Measurements from ENCODE around the gene UGT1A5. TPM values are rescaled to one million over a fixed set of nuclear protein-coding genes. Genes with fewer than 3 reads are reported as not detected.
A peak's percentile ranks its signal among the peaks of the same experiment; 100 is the strongest.

UGT1A5 gene
- polyA plus RNA-seq (ENCODE audit: insufficient read length), result not detected
- long read RNA-seq, donor 1, result 0 reads
- long read RNA-seq, donor 2, result 0 reads
- long read RNA-seq, donor 3, result 0 reads
- long read RNA-seq, donor 4, result 0 reads
- long read RNA-seq, donor 5, result 0 reads
- long read RNA-seq, donor 6, result 0 reads
- long read RNA-seq, donor 7, result 0 reads
- long read RNA-seq, donor 8, result 0 reads

DNA sequence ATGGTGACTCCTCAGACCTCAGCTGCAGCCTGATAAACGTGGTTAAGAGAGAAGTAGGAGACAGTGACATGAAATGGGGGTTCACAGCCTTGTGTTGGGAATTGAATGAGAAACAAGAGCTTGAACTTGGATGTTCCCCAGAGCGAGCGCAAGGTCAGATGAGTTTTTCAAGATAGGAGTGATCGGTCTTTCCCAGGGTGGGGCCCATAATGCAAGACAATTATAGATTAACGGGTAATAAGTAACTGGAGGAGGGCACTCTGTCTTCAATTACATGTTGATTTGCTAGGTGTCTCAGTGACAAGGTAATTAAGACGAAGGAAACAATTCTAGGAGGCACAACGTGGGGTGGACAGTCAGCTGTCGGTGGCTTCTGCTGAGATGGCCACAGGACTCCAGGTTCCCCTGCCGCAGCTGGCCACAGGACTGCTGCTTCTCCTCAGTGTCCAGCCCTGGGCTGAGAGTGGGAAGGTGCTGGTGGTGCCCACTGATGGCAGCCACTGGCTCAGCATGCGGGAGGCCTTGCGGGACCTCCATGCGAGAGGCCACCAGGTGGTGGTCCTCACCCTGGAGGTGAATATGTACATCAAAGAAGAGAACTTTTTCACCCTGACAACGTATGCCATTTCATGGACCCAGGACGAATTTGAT lies at the start of gene UGT1A5:
Gene UGT1A5, plus strand, starts transcription at position 297 of the 651 bp plus-strand sequence. Its CDS starts 85 bp downstream, at position 382.
- no peak for DNase-seq

GRCh38 chr2:233663911-233664310 lies 48.8 kb upstream of the UGT1A5 start:
- DNase-seq, result no peak

GRCh38 chr2:233668605-233669260 lies 44.0 kb upstream of the UGT1A5 start:
- DNase-seq, result no peak

DNA sequence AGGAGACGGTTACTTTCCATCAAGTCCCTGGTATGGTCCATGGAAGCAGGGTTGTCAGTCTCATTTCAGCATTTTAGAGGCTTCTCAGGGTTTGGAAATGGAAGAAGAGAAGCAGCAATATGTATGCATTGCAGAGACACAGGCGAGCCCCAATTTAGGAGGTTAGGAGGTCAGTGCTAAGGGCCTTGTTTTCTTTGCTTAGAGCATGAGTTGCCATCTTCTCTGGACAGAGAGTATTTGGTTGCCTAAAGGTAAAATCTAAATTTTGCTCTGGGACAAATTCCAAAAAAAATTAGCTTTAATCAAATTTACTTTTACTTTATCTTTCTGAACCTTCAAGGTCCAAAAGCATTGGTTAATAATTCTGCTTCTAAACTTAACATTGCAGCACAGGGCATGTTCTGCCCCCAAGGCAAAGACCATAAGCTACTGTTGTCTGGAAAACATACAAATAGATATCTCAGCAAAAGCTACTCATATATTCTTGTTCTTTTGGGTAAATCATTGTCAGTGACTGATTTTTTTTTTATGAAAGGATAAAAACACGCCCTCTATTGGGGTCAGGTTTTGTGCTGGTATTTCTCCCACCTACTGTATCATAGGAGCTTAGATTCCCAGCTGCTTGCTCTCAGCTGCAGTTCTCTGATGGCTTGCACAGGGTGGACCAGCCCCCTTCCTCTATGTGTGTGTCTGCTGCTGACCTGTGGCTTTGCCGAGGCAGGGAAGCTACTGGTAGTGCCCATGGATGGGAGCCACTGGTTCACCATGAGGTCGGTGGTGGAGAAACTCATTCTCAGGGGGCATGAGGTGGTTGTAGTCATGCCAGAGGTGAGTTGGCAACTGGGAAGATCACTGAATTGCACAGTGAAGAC lies 41.2 kb upstream of the UGT1A5 start, which contains the start of gene UGT1A9:
Gene UGT1A9, plus strand, starts transcription at position 609 of the 872 bp plus-strand sequence. Its CDS starts 37 bp downstream, at position 646.
- no peak for DNase-seq

DNA sequence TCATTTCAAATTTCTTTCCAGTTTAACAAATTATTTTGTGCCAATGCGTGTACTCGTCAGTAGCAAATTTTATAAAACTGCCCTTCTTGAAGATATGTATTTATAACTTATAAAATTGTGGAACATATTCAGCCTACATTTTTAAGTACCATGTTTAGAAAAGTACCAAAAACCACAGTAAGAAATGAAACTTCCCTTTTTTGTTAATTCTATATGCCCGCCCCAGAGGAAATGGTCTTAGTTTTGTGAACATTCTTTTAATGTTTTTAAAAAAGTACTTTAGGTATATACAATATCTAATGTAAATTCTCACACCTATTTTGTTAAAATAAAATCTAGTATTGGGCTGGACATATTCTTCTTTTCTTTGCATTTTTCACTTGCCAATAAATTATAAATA lies 39.8 kb upstream of the UGT1A5 start:
- no peak for DNase-seq

DNA sequence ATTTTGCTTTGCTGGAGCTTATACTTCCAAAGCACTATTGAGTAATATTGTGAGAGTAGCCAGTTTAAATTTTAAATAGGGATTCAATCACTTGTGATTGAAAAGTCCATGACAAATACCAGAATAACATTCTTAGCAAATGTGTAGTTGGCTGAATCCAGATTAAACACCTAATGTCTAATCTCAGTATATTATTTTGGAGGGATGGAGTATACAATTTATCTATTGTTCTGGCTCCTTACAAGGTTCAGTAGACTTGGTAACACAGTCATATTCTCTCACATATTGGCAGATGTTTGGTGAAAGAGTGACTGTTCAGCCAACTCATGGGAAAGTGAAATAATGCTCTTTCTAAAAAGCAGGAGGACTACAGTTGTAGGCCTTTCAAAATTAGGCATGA lies 38.8 kb upstream of the UGT1A5 start:
- no peak for DNase-seq

DNA sequence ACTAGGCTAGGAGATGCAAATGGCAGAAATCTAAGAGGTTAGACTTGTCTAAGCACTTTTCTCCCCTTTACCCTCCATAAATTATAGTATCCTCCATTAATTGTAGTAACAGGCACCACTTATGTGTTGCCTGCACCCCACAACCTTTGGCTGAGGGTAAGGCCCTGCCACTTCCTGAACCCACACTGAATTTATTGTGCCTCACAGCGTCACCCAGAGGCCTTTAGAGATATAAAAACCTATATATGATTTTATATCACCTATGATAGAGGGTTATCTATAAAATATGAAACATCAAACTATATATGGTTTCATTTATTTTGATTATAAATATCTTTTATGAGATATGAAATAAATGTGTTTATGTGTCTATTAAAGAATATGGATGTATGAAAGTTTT lies 38.4 kb upstream of the UGT1A5 start:
- no peak for DNase-seq

DNA sequence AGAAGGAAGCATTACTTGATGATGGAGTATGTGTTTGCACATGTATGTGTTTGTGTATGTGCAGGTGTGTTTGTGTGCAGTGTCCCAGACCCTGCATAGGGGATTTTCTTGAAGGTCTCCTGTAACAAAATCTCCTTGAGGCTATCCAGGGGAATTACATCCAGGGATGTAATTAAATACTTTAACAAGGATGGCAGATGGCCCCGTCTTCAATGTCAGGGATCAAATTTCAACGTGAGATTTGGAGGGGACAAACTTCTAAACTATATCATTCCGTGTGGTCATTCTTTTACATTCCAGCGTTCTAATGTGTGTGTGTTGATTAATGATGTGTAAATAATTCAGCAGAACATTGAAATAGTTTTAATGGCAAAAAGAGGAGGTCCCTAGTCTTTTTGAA lies 37.7 kb upstream of the UGT1A5 start:
- DNase-seq, result peak; percentile 12

DNA sequence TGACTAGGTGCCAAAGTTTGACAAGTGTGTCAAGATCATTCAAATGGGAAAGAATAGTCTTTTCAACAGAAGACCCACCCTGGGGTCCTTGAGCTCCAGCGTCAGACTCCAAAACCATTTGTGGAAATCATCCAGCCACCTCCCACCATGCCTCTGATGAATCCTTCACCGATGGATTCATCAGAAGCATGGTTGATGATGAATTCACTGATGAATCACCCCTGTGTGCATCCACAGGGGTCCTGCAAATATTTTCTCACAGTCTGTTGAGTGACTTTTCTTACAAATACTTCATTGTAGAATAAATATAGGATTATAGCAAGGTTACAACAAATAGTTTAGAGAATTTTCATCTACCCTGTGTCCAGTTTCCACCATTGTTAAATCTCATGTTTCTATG lies 36.7 kb upstream of the UGT1A5 start:
- DNase-seq, result no peak

GRCh38 chr2:233679196-233679595 lies 33.5 kb upstream of the UGT1A5 start:
- no peak for DNase-seq

DNA sequence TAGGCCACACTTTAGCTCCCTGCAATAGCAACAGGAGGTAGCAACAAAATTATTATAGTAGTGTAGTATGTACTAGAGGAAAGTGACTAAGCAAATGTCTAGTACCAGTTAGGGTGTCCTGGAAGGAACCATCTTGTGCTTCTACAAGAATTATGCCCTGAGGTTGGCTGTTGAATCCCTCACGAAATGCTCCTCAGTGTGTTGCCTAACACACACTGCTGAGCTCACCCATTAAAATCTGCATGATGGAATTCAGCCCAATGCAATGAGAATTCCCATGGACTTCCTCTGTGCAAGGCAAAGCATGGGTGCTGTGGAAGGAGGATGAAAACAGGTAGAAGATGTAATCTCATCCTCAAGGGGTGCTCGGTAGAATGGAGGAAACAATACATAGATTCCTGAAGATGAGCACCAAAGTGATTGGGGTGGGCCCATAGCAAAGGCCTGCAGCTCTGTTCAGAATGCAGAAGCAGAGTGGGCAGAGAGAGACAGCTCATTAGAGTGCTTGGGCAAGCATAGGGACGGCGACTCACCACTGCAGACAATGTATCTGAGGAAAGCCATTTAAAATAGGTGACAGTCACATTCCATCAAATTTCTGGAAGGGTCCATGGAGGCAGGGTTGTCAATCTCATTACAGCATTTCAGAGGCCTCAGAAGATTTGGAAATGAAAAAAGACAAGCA lies 32.2 kb upstream of the UGT1A5 start:
- no peak for DNase-seq

DNA sequence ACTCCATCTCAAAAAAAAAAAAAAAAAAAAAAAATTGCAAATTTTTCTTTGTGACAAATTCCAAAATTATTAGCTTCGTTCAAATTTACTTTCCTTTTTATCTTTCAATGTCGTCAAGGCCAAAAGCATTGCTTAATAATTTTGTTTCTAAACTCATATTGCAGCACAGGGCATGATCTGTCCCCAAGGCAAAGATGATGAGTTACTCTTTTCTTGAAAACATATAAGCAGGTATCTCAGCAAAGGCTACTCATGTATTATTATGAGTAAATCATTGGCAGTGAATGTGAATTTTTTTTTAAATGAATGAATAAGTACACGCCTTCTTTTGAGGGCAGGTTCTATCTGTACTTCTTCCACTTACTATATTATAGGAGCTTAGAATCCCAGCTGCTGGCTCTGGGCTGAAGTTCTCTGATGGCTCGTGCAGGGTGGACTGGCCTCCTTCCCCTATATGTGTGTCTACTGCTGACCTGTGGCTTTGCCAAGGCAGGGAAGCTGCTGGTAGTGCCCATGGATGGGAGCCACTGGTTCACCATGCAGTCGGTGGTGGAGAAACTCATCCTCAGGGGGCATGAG lies 31.1 kb upstream of the UGT1A5 start, which contains the start of gene UGT1A7:
Gene UGT1A7, plus strand, starts transcription at position 381 of the 579 bp plus-strand sequence. Its CDS starts 37 bp downstream, at position 418.
- DNase-seq, result no peak

- DNase-seq, result no peak
Measured at GRCh38 chr2:233684640-233685039, 28.1 kb upstream of the UGT1A5 start.

GRCh38 chr2:233686928-233687327 lies 25.8 kb upstream of the UGT1A5 start:
- no peak for DNase-seq

DNA sequence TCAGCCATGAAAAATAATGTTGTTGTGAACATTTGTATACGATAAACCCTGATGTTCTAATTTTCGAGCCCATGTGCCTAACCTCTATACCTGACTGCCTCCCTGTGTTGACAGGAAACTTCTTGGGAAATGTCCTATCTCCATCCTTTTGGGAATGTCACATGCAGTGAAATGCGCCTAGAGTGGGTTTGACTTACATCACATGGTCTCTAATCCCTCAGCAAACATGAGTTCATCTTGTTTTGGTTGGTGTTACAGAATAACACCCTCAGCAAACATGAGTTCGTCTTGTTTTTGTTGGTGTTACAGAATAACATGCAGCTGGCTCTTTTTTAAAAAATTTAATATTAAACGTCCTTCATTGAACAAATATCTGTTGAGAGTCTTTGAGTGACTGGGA lies 24.4 kb upstream of the UGT1A5 start:
- no peak for DNase-seq

DNA sequence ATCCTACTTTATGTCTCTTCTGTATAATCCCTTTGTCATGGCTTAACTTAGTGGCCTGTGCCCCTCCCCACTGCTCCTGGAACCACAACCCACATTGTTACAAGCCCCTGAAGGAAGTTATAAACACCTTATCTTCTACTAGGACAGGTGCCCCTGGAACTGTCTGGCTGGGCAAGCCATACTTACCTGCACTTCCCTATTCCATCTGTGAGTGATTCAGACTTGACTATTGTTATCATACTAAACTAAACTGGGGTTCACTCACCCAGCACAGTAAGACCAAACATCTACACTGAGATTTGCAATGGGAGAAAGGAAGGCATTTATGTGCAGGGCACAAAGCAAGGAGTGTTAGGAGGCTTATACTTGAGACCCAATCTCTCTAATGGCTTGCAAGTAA lies 23.7 kb upstream of the UGT1A5 start:
- DNase-seq, result no peak

GRCh38 chr2:233689501-233689900 lies 23.2 kb upstream of the UGT1A5 start:
- no peak for DNase-seq

DNA sequence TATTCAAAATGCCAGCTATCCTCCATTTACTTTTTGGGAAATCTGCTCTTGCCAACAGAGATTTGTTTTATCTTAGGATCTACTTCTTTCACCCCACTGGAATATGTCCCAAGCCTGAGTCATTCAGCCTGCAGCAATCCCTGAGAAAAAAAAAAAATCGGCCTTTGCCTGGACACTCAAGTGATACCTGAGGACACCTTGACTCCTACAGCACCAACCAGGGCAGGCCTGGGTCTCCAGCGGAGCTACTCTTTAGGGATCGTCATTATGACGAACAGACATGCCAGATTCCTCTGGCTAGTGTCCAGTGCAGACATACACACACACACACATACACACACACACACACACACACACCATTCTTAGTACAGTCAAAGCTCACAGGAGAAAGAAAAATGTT lies 22.3 kb upstream of the UGT1A5 start:
- DNase-seq, result no peak

GRCh38 chr2:233691443-233692433 lies 21.0 kb upstream of the UGT1A5 start:
- no peak for DNase-seq

DNA sequence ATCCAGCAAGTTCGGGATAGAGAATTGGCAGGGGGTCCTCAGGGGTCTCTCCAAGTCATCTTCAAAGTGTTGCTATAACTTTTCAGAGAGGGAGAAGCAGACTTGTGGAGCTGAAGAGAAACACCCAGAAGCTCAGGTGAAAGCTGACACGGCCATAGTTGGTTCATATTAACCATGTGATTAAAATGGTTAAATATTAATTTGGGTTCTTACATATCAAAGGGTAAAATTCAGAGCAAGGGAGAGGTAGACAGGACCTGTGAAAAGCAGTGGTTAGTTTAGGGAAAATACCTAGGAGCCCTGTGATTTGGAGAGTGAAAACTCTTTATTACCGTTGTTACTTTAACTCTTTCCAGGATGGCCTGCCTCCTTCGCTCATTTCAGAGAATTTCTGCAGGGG lies 20.1 kb upstream of the UGT1A5 start, which contains the start of gene UGT1A6:
Gene UGT1A6, plus strand, starts transcription at position 243 of the 400 bp plus-strand sequence. Its CDS starts 115 bp downstream, at position 358.
- DNase-seq, result no peak

Data from left kidney (tissue), 8 donors.